IMR-90 (cell line): ENCODE results near the gene EMCN.

ENCODE experiments used
- BHLHE40 ChIP-seq: fragments of 150-350 bp; IDR thresholded peaks from 2 replicates; pipeline ENCODE4 v1.6.1; 2016; ENCODE audit warnings: mild to moderate bottlenecking, low read depth, low read length
- CEBPB ChIP-seq: IDR thresholded peaks from 2 replicates; pipeline ENCODE4 v1.6.1; 2012; ENCODE audit warnings: low read depth, low read length, improper control_type of control experiment
- CHD1 ChIP-seq: IDR thresholded peaks from 2 replicates; pipeline ENCODE4 v1.6.1; 2012; ENCODE audit warnings: low read depth, low read length, improper control_type of control experiment
- FOS ChIP-seq: fragments of 150-350 bp; IDR thresholded peaks from 2 replicates; pipeline ENCODE4 v1.6.1; 2016; ENCODE audit warnings: low read depth, low read length
- MAFK ChIP-seq: IDR thresholded peaks from 2 replicates; pipeline ENCODE4 v1.6.1; 2012; ENCODE audit warnings: low read depth, low read length, improper control_type of control experiment
- POLR2A ChIP-seq: IDR thresholded peaks from 2 replicates; pipeline ENCODE4 v1.6.1; 2012; ENCODE audit warnings: mild to moderate bottlenecking, low read depth, low read length
- RAD21 ChIP-seq: IDR thresholded peaks from 2 replicates; pipeline ENCODE4 v1.6.1; 2012; ENCODE audit warnings: low read length, improper control_type of control experiment
- RCOR1 ChIP-seq: IDR thresholded peaks from 2 replicates; pipeline ENCODE4 v1.6.1; 2012; ENCODE audit warnings: mild to moderate bottlenecking, low read length, improper control_type of control experiment; ENCODE audit not compliant: insufficient replicate concordance
- RFX5 ChIP-seq: IDR thresholded peaks from 2 replicates; pipeline ENCODE4 v1.8.0; 2012; ENCODE audit warnings: low read depth, mild to moderate bottlenecking, low read length, moderate library complexity
- SMC3 ChIP-seq: fragments of 150-350 bp; IDR thresholded peaks from 2 replicates; pipeline ENCODE4 v1.6.1; 2016; ENCODE audit warnings: low read depth, mild to moderate bottlenecking, antibody characterized with exemption, low read length, moderate library complexity
- TF ChIP-seq, protein P1 (sequence below): conservative IDR thresholded peaks from 2 replicates; pipeline ENCODE4 v1.5.1; 2012; ENCODE audit warnings: mild to moderate bottlenecking, low read depth, low read length, improper control_type of control experiment
- TF ChIP-seq, protein P2 (sequence below): fragments of 150-350 bp; IDR thresholded peaks from 2 replicates; pipeline ENCODE4 v1.6.1; 2017; ENCODE audit warnings: mild to moderate bottlenecking, antibody characterized with exemption, low read length, low read depth
- TF ChIP-seq, protein P3 (sequence below): fragments of 150-350 bp; IDR thresholded peaks from 2 replicates; pipeline ENCODE4 v1.6.1; 2016; ENCODE audit warnings: low read depth, mild to moderate bottlenecking, low read length, moderate library complexity, borderline replicate concordance

GRCh38 chr4:100548200-100548560 lies 30.4 kb upstream of the EMCN start:
- TF ChIP-seq, protein P1, sequence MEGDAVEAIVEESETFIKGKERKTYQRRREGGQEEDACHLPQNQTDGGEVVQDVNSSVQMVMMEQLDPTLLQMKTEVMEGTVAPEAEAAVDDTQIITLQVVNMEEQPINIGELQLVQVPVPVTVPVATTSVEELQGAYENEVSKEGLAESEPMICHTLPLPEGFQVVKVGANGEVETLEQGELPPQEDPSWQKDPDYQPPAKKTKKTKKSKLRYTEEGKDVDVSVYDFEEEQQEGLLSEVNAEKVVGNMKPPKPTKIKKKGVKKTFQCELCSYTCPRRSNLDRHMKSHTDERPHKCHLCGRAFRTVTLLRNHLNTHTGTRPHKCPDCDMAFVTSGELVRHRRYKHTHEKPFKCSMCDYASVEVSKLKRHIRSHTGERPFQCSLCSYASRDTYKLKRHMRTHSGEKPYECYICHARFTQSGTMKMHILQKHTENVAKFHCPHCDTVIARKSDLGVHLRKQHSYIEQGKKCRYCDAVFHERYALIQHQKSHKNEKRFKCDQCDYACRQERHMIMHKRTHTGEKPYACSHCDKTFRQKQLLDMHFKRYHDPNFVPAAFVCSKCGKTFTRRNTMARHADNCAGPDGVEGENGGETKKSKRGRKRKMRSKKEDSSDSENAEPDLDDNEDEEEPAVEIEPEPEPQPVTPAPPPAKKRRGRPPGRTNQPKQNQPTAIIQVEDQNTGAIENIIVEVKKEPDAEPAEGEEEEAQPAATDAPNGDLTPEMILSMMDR, result no peak
- TF ChIP-seq POLR2A (no peak), BHLHE40 (no peak), CEBPB (no peak), SMC3 (no peak), RCOR1 (no peak), MAFK (no peak), FOS (no peak), RAD21 (no peak), CHD1 (no peak), RFX5 (no peak)
- TF ChIP-seq, protein P2, sequence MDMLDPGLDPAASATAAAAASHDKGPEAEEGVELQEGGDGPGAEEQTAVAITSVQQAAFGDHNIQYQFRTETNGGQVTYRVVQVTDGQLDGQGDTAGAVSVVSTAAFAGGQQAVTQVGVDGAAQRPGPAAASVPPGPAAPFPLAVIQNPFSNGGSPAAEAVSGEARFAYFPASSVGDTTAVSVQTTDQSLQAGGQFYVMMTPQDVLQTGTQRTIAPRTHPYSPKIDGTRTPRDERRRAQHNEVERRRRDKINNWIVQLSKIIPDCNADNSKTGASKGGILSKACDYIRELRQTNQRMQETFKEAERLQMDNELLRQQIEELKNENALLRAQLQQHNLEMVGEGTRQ, result no peak
- TF ChIP-seq, protein P3, sequence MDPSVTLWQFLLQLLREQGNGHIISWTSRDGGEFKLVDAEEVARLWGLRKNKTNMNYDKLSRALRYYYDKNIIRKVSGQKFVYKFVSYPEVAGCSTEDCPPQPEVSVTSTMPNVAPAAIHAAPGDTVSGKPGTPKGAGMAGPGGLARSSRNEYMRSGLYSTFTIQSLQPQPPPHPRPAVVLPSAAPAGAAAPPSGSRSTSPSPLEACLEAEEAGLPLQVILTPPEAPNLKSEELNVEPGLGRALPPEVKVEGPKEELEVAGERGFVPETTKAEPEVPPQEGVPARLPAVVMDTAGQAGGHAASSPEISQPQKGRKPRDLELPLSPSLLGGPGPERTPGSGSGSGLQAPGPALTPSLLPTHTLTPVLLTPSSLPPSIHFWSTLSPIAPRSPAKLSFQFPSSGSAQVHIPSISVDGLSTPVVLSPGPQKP, result no peak
